ENCODE data around the gene AMOTL2. TPM values are rescaled to one million over a fixed set of nuclear protein-coding genes. Genes with fewer than 3 reads are reported as not detected.
A peak's percentile ranks its signal among the peaks of the same experiment; 100 is the strongest.

The AMOTL2 gene
- total and polyA plus RNA-seq, 2 experiments from 2014 or later = 17.9 to 102 TPM

DNA sequence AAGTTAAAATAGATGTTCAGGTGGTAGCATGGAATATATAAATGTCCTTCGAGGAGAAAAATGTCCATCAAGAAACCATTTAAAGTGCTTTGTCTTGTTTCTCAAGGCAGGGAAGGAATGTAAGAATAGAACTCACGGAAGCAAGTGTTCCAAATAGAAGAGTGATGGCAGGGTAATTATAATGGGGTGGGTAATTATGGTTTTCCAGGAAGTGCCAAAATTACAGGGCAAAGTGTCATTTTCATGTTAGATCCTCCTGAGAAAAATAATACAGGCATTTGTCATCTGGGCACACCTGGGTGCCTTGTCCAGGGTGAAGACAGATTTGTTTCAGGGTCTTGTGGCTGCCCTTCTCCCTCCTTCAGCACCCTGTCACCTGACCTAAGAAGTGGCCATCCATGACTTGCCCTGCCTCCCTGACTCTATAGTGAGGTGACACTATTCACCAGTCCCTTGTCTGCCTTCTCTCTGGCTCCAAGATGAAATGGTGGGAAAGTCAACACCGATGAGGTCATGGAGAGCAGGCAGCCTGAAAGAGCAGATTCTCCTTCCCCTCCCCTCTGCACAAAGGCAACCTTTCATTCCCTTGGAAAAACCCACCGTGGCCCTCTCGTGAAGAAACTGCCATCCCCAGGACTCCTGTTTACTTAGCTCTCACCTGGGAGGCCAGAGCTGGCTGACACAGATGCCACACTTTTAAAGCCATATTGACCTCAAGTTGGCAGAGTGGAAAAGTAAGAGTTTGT is 45.1 kb upstream of the AMOTL2 start:
- ATAC-seq = peak; percentile 63
- H3K4me1 Mint-ChIP-seq = peaks cover 16% of the 10 kb centered on the region
- peak; percentile 40 for DNase-seq (ENCODE audit: low spot score)
- Histone ChIP-seq H3K4me3 (no peak overlapping the region), H3K79me2 (replicated peaks; ENCODE audit: insufficient read depth) (no peaks in the 10 kb centered on the region), H2AFZ (peak overlapping the region; percentile 45; the same call in 1 of the 2 replicates), H3K4me2 (no peak overlapping the region), H3K36me3 (ENCODE audit: insufficient read depth) (no peaks in the 10 kb centered on the region), H3K9me2 (ENCODE audit: insufficient read depth) (no peaks in the 10 kb centered on the region), H3K4me1 (ENCODE audit: insufficient read depth) (0 out of 2 replicates have a peak, but pooled peaks cover 5% of the 10 kb centered on the region), H3F3A (replicated peaks; ENCODE audit: low read depth) (no peaks in the 10 kb centered on the region), H3K27me3 (ENCODE audit: insufficient read depth) (no peaks in the 10 kb centered on the region), H4K20me1 (replicated peaks; ENCODE audit: insufficient read depth) (no peaks in the 10 kb centered on the region), H3K27ac (ENCODE audit: low read depth) (no peak overlapping the region)
- TF ChIP-seq EZH2phosphoT487 (IDR thresholded peaks at IDR 0.05; ENCODE audit: unreplicated experiment) (no peak), STAT1 (IDR thresholded peaks at IDR 0.05; ENCODE audit: unreplicated experiment) (no peak), NANOG (IDR thresholded peaks at IDR 0.05; ENCODE audit: borderline replicate concordance) (no peak), EZH2 (IDR thresholded peaks at IDR 0.05; ENCODE audit: low read depth, unreplicated experiment) (no peak)
- TF ChIP-seq, protein P1, sequence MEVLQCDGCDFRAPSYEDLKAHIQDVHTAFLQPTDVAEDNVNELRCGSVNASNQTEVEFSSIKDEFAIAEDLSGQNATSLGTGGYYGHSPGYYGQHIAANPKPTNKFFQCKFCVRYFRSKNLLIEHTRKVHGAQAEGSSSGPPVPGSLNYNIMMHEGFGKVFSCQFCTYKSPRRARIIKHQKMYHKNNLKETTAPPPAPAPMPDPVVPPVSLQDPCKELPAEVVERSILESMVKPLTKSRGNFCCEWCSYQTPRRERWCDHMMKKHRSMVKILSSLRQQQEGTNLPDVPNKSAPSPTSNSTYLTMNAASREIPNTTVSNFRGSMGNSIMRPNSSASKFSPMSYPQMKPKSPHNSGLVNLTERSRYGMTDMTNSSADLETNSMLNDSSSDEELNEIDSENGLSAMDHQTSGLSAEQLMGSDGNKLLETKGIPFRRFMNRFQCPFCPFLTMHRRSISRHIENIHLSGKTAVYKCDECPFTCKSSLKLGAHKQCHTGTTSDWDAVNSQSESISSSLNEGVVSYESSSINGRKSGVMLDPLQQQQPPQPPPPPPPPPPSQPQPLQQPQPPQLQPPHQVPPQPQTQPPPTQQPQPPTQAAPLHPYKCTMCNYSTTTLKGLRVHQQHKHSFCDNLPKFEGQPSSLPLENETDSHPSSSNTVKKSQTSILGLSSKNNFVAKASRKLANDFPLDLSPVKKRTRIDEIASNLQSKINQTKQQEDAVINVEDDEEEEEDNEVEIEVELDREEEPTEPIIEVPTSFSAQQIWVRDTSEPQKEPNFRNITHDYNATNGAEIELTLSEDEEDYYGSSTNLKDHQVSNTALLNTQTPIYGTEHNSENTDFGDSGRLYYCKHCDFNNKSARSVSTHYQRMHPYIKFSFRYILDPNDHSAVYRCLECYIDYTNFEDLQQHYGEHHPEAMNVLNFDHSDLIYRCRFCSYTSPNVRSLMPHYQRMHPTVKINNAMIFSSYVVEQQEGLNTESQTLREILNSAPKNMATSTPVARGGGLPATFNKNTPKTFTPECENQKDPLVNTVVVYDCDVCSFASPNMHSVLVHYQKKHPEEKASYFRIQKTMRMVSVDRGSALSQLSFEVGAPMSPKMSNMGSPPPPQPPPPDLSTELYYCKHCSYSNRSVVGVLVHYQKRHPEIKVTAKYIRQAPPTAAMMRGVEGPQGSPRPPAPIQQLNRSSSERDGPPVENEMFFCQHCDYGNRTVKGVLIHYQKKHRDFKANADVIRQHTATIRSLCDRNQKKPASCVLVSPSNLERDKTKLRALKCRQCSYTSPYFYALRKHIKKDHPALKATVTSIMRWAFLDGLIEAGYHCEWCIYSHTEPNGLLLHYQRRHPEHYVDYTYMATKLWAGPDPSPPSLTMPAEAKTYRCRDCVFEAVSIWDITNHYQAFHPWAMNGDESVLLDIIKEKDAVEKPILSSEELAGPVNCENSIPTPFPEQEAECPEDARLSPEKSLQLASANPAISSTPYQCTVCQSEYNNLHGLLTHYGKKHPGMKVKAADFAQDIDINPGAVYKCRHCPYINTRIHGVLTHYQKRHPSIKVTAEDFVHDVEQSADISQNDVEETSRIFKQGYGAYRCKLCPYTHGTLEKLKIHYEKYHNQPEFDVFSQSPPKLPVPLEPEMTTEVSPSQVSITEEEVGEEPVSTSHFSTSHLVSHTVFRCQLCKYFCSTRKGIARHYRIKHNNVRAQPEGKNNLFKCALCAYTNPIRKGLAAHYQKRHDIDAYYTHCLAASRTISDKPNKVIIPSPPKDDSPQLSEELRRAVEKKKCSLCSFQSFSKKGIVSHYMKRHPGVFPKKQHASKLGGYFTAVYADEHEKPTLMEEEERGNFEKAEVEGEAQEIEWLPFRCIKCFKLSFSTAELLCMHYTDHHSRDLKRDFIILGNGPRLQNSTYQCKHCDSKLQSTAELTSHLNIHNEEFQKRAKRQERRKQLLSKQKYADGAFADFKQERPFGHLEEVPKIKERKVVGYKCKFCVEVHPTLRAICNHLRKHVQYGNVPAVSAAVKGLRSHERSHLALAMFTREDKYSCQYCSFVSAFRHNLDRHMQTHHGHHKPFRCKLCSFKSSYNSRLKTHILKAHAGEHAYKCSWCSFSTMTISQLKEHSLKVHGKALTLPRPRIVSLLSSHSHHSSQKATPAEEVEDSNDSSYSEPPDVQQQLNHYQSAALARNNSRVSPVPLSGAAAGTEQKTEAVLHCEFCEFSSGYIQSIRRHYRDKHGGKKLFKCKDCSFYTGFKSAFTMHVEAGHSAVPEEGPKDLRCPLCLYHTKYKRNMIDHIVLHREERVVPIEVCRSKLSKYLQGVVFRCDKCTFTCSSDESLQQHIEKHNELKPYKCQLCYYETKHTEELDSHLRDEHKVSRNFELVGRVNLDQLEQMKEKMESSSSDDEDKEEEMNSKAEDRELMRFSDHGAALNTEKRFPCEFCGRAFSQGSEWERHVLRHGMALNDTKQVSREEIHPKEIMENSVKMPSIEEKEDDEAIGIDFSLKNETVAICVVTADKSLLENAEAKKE (CRISPR knock-in tag; IDR thresholded peaks at IDR 0.05) = no peak
- TF ChIP-seq, protein P2, sequence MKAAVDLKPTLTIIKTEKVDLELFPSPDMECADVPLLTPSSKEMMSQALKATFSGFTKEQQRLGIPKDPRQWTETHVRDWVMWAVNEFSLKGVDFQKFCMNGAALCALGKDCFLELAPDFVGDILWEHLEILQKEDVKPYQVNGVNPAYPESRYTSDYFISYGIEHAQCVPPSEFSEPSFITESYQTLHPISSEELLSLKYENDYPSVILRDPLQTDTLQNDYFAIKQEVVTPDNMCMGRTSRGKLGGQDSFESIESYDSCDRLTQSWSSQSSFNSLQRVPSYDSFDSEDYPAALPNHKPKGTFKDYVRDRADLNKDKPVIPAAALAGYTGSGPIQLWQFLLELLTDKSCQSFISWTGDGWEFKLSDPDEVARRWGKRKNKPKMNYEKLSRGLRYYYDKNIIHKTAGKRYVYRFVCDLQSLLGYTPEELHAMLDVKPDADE (IDR thresholded peaks at IDR 0.05) = no peak
- no peak overlapping the region for H3K4me3 Mint-ChIP-seq
- H3K27me3 Mint-ChIP-seq (ENCODE audit: insufficient read depth, low read depth, poor library complexity) = peaks cover 4% of the 10 kb centered on the region
- no peaks in the 10 kb centered on the region for H3K9me3 Mint-ChIP-seq
- no peak overlapping the region for H3K27ac Mint-ChIP-seq
- H3K36me3 Mint-ChIP-seq (ENCODE audit: low read depth) = no peaks in the 10 kb centered on the region
